Activated naive CD8-positive, alpha-beta T cell treated with anti-CD3 and anti-CD28 coated beads for 36 hours (primary cell): ENCODE data around the gene NCS1. TPM values are rescaled to one million over a fixed set of nuclear protein-coding genes. Genes with fewer than 3 reads are reported as not detected.

ENCODE experiments used
- DNase-seq: peaks from one replicate; pipeline ENCODE4 v3.0.0; 2021
- H3K27ac Mint-ChIP-seq: one replicate; pipeline ENCODE4 v1.8.0; 2022; ENCODE audit warnings: mild to moderate bottlenecking, moderate library complexity, mixed read lengths
- H3K27me3 Mint-ChIP-seq: one replicate; pipeline ENCODE4 v1.8.0; 2022; ENCODE audit warnings: mild to moderate bottlenecking, mixed read lengths
- H3K36me3 Mint-ChIP-seq: one replicate; pipeline ENCODE4 v1.8.0; 2021; ENCODE audit warnings: mild to moderate bottlenecking, mixed read lengths
- H3K4me1 Mint-ChIP-seq: one replicate; pipeline ENCODE4 v1.8.0; 2021; ENCODE audit warnings: mixed read lengths
- H3K4me3 Mint-ChIP-seq: one replicate; pipeline ENCODE4 v1.8.0; 2022; ENCODE audit warnings: mild to moderate bottlenecking, moderate library complexity, mixed read lengths
- H3K9me3 Mint-ChIP-seq: one replicate; pipeline ENCODE4 v1.8.0; 2022; ENCODE audit warnings: mixed read lengths
- total RNA-seq, 2 experiments: library from RNA; stranded (reverse); gene quantifications; one replicate each; pipeline ENCODE4 v1.2.3, GENCODE V29; 2021

The NCS1 gene
- total RNA-seq, 2 experiments from 2014 or later, result 10.5 to 11.9 TPM

- H3K36me3 Mint-ChIP-seq, result no peaks in the 10 kb centered on the region
- no peak overlapping the region for H3K27ac Mint-ChIP-seq
These were observed 7.2 kb downstream of the NCS1 start for GRCh38 chr9:130179331-130179907.

GRCh38 chr9:130180516-130180915 lies 8.3 kb downstream of the NCS1 start:
- H3K27me3 Mint-ChIP-seq, result no peaks in the 10 kb centered on the region
- no peaks in the 10 kb centered on the region for H3K9me3 Mint-ChIP-seq
- no peak overlapping the region for H3K27ac Mint-ChIP-seq

More at GRCh38 chr9:130179331-130179907, 7.2 kb downstream of the NCS1 start:
- Mint-ChIP-seq H3K4me3 (no peak overlapping the region), H3K9me3 (no peaks in the 10 kb centered on the region), H3K27me3 (peaks cover 7% of the 10 kb centered on the region), H3K4me1 (peaks cover 2% of the 10 kb centered on the region)
- DNase-seq, result no peak

DNA sequence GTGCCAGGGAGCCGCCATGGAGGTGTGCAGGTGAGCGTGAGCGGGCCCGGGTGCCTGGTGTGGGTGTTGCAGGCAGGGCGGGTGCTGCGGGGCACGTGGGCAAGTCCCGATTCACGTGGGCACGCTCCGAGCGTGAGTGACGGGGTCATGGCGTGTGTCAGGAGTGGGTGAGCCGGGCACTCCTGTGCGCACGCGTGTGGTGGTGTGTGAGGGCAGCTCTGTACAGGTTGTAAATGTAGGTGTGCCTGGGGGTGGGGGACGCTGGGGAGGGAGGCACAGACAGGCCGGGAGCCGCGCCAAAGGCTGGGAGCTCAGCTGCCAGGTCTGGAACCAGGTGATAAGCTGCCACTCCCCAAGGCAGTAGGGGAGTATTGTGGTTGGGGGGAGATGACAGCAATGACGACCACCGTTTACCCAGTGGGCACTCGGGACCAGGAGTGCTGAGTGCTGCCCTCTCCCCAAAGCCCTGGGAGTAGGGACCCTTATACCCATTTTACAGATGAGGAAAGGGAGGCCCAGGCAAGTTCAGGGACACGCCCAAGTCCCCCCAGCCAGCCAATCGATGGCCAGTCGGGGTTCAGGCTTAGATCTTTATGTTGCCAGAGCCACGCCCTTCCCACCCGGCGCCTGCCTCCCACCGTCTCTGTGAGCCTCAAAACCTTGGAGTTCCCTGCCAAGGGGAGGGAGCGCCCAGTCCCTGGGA lies 9.6 kb downstream of the NCS1 start:
- Mint-ChIP-seq H3K4me3 (no peak overlapping the region), H3K36me3 (no peaks in the 10 kb centered on the region), H3K4me1 (peaks cover 2% of the 10 kb centered on the region), H3K9me3 (no peaks in the 10 kb centered on the region), H3K27me3 (no peaks in the 10 kb centered on the region), H3K27ac (no peak overlapping the region)
- no peak for DNase-seq

More at GRCh38 chr9:130180516-130180915, 8.3 kb downstream of the NCS1 start:
- no peak for DNase-seq
- Mint-ChIP-seq H3K4me3 (no peak overlapping the region), H3K4me1 (peaks cover 2% of the 10 kb centered on the region), H3K36me3 (no peaks in the 10 kb centered on the region)

GRCh38 chr9:130182381-130182909 lies 10.2 kb downstream of the NCS1 start:
- Mint-ChIP-seq H3K4me1 (peaks cover 2% of the 10 kb centered on the region), H3K4me3 (no peak overlapping the region), H3K9me3 (no peaks in the 10 kb centered on the region), H3K27ac (no peak overlapping the region), H3K27me3 (no peaks in the 10 kb centered on the region), H3K36me3 (no peaks in the 10 kb centered on the region)
- no peak for DNase-seq

DNA sequence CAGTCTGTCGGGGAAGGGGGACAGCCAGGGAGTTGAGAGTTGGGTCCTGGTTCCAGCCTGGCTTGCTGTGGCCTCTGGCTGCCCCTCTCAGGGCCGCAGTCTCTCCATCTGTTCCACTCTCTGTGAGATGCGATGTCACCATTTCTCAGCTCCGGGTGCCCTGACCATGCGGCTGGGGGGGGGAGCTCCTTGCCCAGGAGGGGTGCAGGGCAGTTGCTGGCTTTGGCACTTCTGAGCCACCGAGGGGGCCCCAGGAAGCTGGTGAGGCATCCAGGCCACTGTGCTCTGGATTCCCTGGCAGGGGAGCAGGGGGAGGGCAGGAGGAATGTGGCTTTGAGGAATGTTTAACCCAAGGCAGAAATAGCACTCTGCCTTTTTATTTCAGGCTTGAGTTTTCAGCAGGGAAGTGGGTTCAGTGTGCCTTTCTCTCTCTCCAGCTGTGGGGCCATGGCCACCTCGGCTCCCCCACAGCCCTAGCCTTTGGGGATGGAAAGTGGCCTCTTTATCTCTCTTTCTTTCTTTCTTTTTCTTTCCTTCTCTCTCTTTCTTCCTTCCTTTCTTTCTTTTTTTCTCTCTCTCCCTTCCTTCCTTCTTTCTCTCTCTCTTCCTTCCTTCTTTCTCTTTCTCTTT lies 11.0 kb downstream of the NCS1 start:
- no peak overlapping the region for H3K27ac Mint-ChIP-seq
- H3K27me3 Mint-ChIP-seq, result no peaks in the 10 kb centered on the region
- H3K36me3 Mint-ChIP-seq, result no peaks in the 10 kb centered on the region
- peaks cover 2% of the 10 kb centered on the region for H3K4me1 Mint-ChIP-seq
- DNase-seq, result no peak
- no peaks in the 10 kb centered on the region for H3K9me3 Mint-ChIP-seq
- no peak overlapping the region for H3K4me3 Mint-ChIP-seq

DNA sequence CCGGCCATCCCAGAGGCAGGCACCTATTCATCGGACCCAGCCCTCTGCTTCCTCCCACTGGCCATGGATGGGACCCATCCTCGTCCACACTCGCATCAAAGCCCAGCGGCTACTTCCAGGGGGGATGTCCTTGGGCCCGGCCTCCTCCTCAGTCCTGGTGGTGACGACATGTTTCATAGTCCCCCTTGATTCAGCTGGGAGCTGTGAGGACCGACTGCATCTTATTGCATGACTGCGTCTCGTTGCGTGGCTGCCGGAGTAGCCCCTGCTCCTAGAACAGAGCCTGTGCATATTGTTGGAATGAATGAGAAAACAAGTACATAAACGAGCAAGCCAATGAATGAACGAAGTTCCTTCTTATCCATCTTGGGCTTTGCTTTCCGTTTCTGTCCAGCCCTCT lies 12.8 kb downstream of the NCS1 start:
- no peak overlapping the region for H3K27ac Mint-ChIP-seq
- no peaks in the 10 kb centered on the region for H3K27me3 Mint-ChIP-seq
- H3K4me3 Mint-ChIP-seq, result no peak overlapping the region
- DNase-seq, result no peak
- H3K9me3 Mint-ChIP-seq, result no peaks in the 10 kb centered on the region
- H3K36me3 Mint-ChIP-seq, result no peaks in the 10 kb centered on the region
- H3K4me1 Mint-ChIP-seq, result peaks cover 2% of the 10 kb centered on the region

GRCh38 chr9:130185490-130186031 lies 13.4 kb downstream of the NCS1 start:
- no peak overlapping the region for H3K27ac Mint-ChIP-seq
- no peak for DNase-seq
- H3K4me3 Mint-ChIP-seq, result no peak overlapping the region
- H3K4me1 Mint-ChIP-seq, result peaks cover 2% of the 10 kb centered on the region
- H3K36me3 Mint-ChIP-seq, result no peaks in the 10 kb centered on the region
- no peaks in the 10 kb centered on the region for H3K27me3 Mint-ChIP-seq
- H3K9me3 Mint-ChIP-seq, result no peaks in the 10 kb centered on the region

- H3K9me3 Mint-ChIP-seq, result no peaks in the 10 kb centered on the region
- H3K27me3 Mint-ChIP-seq, result no peaks in the 10 kb centered on the region
- no peak overlapping the region for H3K27ac Mint-ChIP-seq
- DNase-seq, result no peak
- H3K4me1 Mint-ChIP-seq, result peaks cover 2% of the 10 kb centered on the region
- no peak overlapping the region for H3K4me3 Mint-ChIP-seq
- no peaks in the 10 kb centered on the region for H3K36me3 Mint-ChIP-seq
These were observed 13.8 kb downstream of the NCS1 start for GRCh38 chr9:130186051-130186450.

DNA sequence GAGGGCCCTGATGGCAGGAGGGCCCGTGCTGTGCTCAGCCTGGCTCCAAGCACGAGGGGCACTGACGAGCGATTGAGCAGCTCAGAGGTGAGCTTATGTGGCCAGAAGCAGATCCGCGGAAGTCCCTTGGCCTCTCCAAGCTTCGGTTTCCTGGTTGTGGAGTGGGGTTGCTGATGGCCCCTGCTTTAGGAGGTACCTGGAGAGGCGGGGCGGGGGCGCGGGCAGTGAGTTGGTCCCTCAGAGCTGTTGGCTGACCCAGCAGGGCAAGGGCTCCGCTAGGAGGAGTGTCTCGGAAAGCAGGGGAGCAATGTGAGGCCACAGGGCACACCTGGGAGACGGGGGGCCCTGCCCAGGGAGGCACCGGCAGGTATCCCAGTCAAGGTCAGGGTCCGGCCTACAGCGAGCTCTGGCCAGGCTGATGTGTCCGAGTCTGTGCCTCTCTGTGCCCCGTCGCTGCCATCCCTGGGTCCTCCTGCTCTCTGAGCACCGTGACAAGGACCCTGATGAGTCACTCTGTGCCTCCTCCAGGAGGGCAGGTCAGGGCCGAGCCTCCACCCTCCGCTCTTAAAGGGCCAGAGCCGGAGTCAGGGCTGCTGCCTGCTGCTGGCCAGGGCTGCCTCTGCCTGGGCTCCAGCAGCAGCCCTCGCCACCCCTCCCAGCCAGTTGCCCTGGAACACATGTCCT lies 14.8 kb downstream of the NCS1 start:
- H3K4me1 Mint-ChIP-seq, result peaks cover 2% of the 10 kb centered on the region
- no peaks in the 10 kb centered on the region for H3K36me3 Mint-ChIP-seq
- H3K9me3 Mint-ChIP-seq, result no peaks in the 10 kb centered on the region
- no peak for DNase-seq
- no peaks in the 10 kb centered on the region for H3K27me3 Mint-ChIP-seq
- no peak overlapping the region for H3K27ac Mint-ChIP-seq
- H3K4me3 Mint-ChIP-seq, result no peak overlapping the region

- H3K4me3 Mint-ChIP-seq, result no peak overlapping the region
- H3K9me3 Mint-ChIP-seq, result no peaks in the 10 kb centered on the region
- no peak overlapping the region for H3K27ac Mint-ChIP-seq
These were observed 15.3 kb downstream of the NCS1 start for GRCh38 chr9:130187523-130187846.

DNA sequence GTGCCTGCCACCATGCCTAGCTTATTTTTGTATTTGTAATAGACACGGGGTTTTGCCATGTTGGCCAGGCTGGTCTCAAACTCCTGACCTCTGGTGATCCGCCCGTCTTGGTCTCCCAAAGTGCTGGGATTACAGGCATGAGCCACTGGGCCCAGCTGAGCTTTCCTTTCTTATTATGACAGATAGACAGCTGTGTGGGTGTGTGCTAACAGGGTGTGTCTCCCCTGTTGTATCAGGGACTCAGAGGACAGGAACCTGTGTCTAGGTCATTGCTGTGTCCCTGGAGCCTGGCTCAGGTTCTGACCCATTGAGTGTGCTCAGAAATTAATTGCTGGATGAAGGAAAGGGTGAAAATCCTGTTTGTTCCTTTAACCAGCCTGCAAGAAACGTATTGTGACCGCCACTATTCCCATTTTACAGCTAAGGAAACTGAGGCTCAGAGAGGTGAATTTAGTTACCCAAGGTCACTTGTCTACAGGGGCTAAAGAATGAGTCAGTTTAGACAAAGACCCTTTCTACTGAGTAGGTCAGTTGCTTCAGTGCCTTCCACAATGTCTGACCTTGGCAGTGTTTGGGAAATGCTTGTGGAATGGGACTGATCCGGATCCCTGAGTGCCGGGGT lies 16.8 kb downstream of the NCS1 start:
- H3K27ac Mint-ChIP-seq, result no peak overlapping the region
- DNase-seq, result no peak
- H3K36me3 Mint-ChIP-seq, result no peaks in the 10 kb centered on the region
- H3K9me3 Mint-ChIP-seq, result no peaks in the 10 kb centered on the region
- peaks cover 7% of the 10 kb centered on the region for H3K27me3 Mint-ChIP-seq
- H3K4me1 Mint-ChIP-seq, result peaks cover under 1% of the 10 kb centered on the region
- H3K4me3 Mint-ChIP-seq, result no peak overlapping the region

More at GRCh38 chr9:130187523-130187846, 15.3 kb downstream of the NCS1 start:
- Mint-ChIP-seq H3K27me3 (no peaks in the 10 kb centered on the region), H3K36me3 (no peaks in the 10 kb centered on the region), H3K4me1 (peaks cover 2% of the 10 kb centered on the region)
- no peak for DNase-seq

GRCh38 chr9:130189840-130190239 lies 17.6 kb downstream of the NCS1 start:
- no peak for DNase-seq
- H3K4me3 Mint-ChIP-seq, result no peak overlapping the region
- peaks cover 2% of the 10 kb centered on the region for H3K4me1 Mint-ChIP-seq
- no peak overlapping the region for H3K27ac Mint-ChIP-seq
- no peaks in the 10 kb centered on the region for H3K9me3 Mint-ChIP-seq
- H3K27me3 Mint-ChIP-seq, result peaks cover 7% of the 10 kb centered on the region
- H3K36me3 Mint-ChIP-seq, result no peaks in the 10 kb centered on the region

DNA sequence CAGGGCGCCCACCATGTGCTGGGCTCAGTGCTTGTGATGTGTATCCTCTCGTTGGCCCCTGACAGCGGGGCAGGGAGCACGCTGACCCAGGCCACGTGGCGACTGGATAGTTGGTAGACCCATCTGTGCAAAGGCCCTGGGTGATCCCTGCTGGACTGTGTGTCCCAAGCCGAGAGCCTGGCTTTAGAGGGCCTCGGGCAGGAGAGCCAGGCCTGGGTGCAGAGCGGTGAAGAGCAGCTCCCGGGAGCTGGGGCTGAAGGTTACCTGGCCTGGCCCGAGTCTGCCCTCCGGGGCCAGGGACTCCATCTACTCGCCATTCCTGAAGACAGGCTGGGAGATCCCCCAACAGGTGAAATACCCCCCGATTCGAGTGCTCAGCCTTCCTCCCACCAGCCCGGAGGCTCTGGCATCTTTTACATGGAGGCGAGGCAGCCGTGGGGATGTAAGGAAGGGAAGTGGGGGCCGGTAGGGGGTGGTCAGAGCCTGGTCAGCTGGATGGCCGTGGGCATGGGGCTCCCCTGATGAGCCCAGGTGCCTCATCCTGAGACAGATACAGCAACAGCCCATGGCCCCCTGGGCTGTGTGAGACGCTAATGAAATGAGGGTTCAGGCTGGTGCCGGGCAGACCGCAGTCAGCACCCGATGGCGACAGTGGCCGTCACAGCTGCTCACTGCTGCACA lies 19.0 kb downstream of the NCS1 start:
- Mint-ChIP-seq H3K27ac (no peak overlapping the region), H3K4me1 (peaks cover 2% of the 10 kb centered on the region), H3K36me3 (no peaks in the 10 kb centered on the region), H3K27me3 (peaks cover 7% of the 10 kb centered on the region), H3K4me3 (no peak overlapping the region), H3K9me3 (no peaks in the 10 kb centered on the region)
- DNase-seq, result no peak

GRCh38 chr9:130191749-130192120 lies 19.5 kb downstream of the NCS1 start:
- Mint-ChIP-seq H3K9me3 (no peaks in the 10 kb centered on the region), H3K27me3 (peaks cover 7% of the 10 kb centered on the region), H3K4me3 (no peak overlapping the region), H3K36me3 (no peaks in the 10 kb centered on the region), H3K4me1 (peaks cover 2% of the 10 kb centered on the region), H3K27ac (no peak overlapping the region)
- no peak for DNase-seq
